Jurkat, Clone E6-1 (cell line): ENCODE results near the gene CACNA1C.

Experiments used
- DNase-seq: peaks from one replicate; pipeline ENCODE4 v3.0.0-alpha.2; 2011; ENCODE audit warnings: low read depth, low spot score
- H3K4me3 ChIP-seq: 2 replicates; pipeline ENCODE4 v1.5.1; 2011; ENCODE audit warnings: mild to moderate bottlenecking, low read length, control low read depth, moderate library complexity

The CACNA1C gene

GRCh38 chr12:2212537-2212936 lies 159.8 kb downstream of the CACNA1C start:
- DNase-seq: no peak
- no peak overlapping the region for H3K4me3 ChIP-seq

GRCh38 chr12:2212971-2213869 lies 160.4 kb downstream of the CACNA1C start:
- no peak for DNase-seq
- no peak overlapping the region for H3K4me3 ChIP-seq

- no peak for DNase-seq
These were observed 161.6 kb downstream of the CACNA1C start for GRCh38 chr12:2214411-2214810.

GRCh38 chr12:2215709-2216560 lies 163.1 kb downstream of the CACNA1C start:
- no peak overlapping the region for H3K4me3 ChIP-seq
- DNase-seq: no peak

More at GRCh38 chr12:2214411-2214810, 161.6 kb downstream of the CACNA1C start:
- no peak overlapping the region for H3K4me3 ChIP-seq

- no peak for DNase-seq
- H3K4me3 ChIP-seq: no peak overlapping the region
These were observed 165.9 kb downstream of the CACNA1C start for GRCh38 chr12:2218706-2219105.

- no peak for DNase-seq
- no peak overlapping the region for H3K4me3 ChIP-seq
These were observed 168.3 kb downstream of the CACNA1C start for GRCh38 chr12:2221030-2221621.

- H3K4me3 ChIP-seq: no peak overlapping the region
- no peak for DNase-seq
These were observed 169.9 kb downstream of the CACNA1C start for GRCh38 chr12:2222691-2223090.

GRCh38 chr12:2224961-2225360 lies 172.2 kb downstream of the CACNA1C start:
- no peak for DNase-seq
- H3K4me3 ChIP-seq: no peak overlapping the region

GRCh38 chr12:2225696-2226095 lies 172.9 kb downstream of the CACNA1C start:
- H3K4me3 ChIP-seq: no peak overlapping the region
- no peak for DNase-seq

GRCh38 chr12:2226641-2227040 lies 173.9 kb downstream of the CACNA1C start:
- H3K4me3 ChIP-seq: no peak overlapping the region
- no peak for DNase-seq

- DNase-seq: no peak
These were observed 174.6 kb downstream of the CACNA1C start for GRCh38 chr12:2227360-2227759.

GRCh38 chr12:2228535-2228934 lies 175.7 kb downstream of the CACNA1C start:
- no peak overlapping the region for H3K4me3 ChIP-seq
- no peak for DNase-seq

More at GRCh38 chr12:2227360-2227759, 174.6 kb downstream of the CACNA1C start:
- no peak overlapping the region for H3K4me3 ChIP-seq

- H3K4me3 ChIP-seq: no peak overlapping the region
- no peak for DNase-seq
These were observed 177.1 kb downstream of the CACNA1C start for GRCh38 chr12:2229661-2230539.

GRCh38 chr12:2231011-2231595 lies 178.3 kb downstream of the CACNA1C start:
- no peak for DNase-seq
- no peak overlapping the region for H3K4me3 ChIP-seq

- no peak overlapping the region for H3K4me3 ChIP-seq
- DNase-seq: no peak
These were observed 179.2 kb downstream of the CACNA1C start for GRCh38 chr12:2231956-2232355.

GRCh38 chr12:2233034-2233433 lies 180.2 kb downstream of the CACNA1C start:
- no peak overlapping the region for H3K4me3 ChIP-seq
- no peak for DNase-seq

- no peak for DNase-seq
These were observed 181.3 kb downstream of the CACNA1C start for GRCh38 chr12:2234091-2234490.

GRCh38 chr12:2234646-2235350 lies 182.0 kb downstream of the CACNA1C start:
- H3K4me3 ChIP-seq: no peak overlapping the region
- no peak for DNase-seq

More at GRCh38 chr12:2234091-2234490, 181.3 kb downstream of the CACNA1C start:
- H3K4me3 ChIP-seq: no peak overlapping the region
